GM12878 (cell line): Measurements from ENCODE around the gene NKD1. TPM values are rescaled to one million over a fixed set of nuclear protein-coding genes. Genes with fewer than 3 reads are reported as not detected.

Source experiments
- ATAC-seq: fragments of 200-7000 bp; cut with Tn5 transposase; 3 replicates; pipeline ENCODE4 v1.9.1; 2020; ENCODE audit warnings: mild to moderate bottlenecking, moderate library complexity
- BruUV-seq: library from RNA; stranded (reverse); fragments of 400-500 nt; replicated peaks from 2 replicates; lab custom pipeline; 2021; lab: Mats Ljungman, UMichigan
- CTCF ChIA-PET: fragments of 300-600 bp; sonication (Branson Sonifier 250); formaldehyde crosslinking; extraction: SDS; loops from one replicate; lab custom pipeline; 2021; ENCODE audit warnings: inconsistent platforms; lab: Yijun Ruan, JAX
- POLR2A ChIA-PET: fragments of 350-600 bp; formaldehyde crosslinking; extraction: SDS; loops from one replicate; lab custom pipeline; 2021; ENCODE audit warnings: inconsistent platforms; lab: Charles Lee
- RAD21 ChIA-PET: fragments of 300-600 bp; sonication (Branson Sonifier 250); formaldehyde crosslinking; loops from one replicate; lab custom pipeline; 2023; ENCODE audit warnings: antibody characterized with exemption; ENCODE audit not compliant: unreplicated experiment; lab: Charles Lee
- SMC1A ChIA-PET: fragments of 300-600 bp; sonication (Branson Sonifier 250); formaldehyde crosslinking; loops from one replicate; lab custom pipeline; 2023; ENCODE audit not compliant: unreplicated experiment, uncharacterized antibody; lab: Charles Lee
- DNase-seq: peaks from one replicate; pipeline ENCODE4 v3.0.0-alpha.2; 2011; ENCODE audit warnings: low read depth, low spot score
- FAIRE-seq: peaks from 3 replicates; lab custom pipeline; 2011; peaks lifted over from hg19 to GRCh38; lab: Jason Lieb, UNC
- H2AFZ ChIP-seq: 2 replicates; pipeline ENCODE4 v1.6.0; 2011; ENCODE audit warnings: low read depth, low read length, control low read depth; ENCODE audit not compliant: control insufficient read depth
- H3K27ac ChIP-seq: 2 replicates; pipeline ENCODE4 v1.5.1; 2011; ENCODE audit warnings: control low read depth; ENCODE audit not compliant: control insufficient read depth, insufficient read depth
- H3K27me3 ChIP-seq, 2 experiments: replicated peaks in 1 of 2; 2 replicates each; pipeline versions ENCODE4 v1.6.0 to v1.6.1; 2011; ENCODE audit warnings: low read length in 1 of 2; ENCODE audit not compliant: control insufficient read depth in 2 of 2, insufficient read depth in 2 of 2
- H3K36me3 ChIP-seq, 2 experiments: 2 replicates each; pipeline ENCODE4 v1.5.1; 2011; ENCODE audit warnings: low read length in 1 of 2; ENCODE audit not compliant: control insufficient read depth in 2 of 2, insufficient read depth in 2 of 2
- H3K4me1 ChIP-seq: 2 replicates; pipeline ENCODE4 v1.6.1; 2011; ENCODE audit warnings: mild to moderate bottlenecking, low read length, moderate library complexity, mixed read lengths; ENCODE audit not compliant: control insufficient read depth, insufficient read depth
- H3K4me2 ChIP-seq: 2 replicates; pipeline ENCODE4 v1.6.0; 2011; ENCODE audit warnings: control low read depth; ENCODE audit not compliant: control insufficient read depth, insufficient read depth
- H3K4me3 ChIP-seq: fragments of 200-600 bp; sonication (generic); 2 replicates; pipeline ENCODE4 v1.5.1; 2016
- H3K79me2 ChIP-seq: 2 replicates; pipeline ENCODE4 v1.6.0; 2011; ENCODE audit warnings: low read length; ENCODE audit not compliant: control insufficient read depth, insufficient read depth
- H3K9ac ChIP-seq: 2 replicates; pipeline ENCODE4 v1.8.0; 2011; ENCODE audit warnings: low read length, control low read depth, mixed read lengths; ENCODE audit not compliant: control insufficient read depth, insufficient read depth
- H3K9me3 ChIP-seq: replicated peaks from 3 replicates; pipeline ENCODE4 v1.5.1; 2011; ENCODE audit warnings: mild to moderate bottlenecking, low read length; ENCODE audit not compliant: control insufficient read depth, insufficient read depth
- H4K20me1 ChIP-seq: 2 replicates; pipeline ENCODE4 v1.6.0; 2011; ENCODE audit not compliant: control insufficient read depth, insufficient read depth
- ATF7 ChIP-seq: fragments of 450-650 bp; IDR thresholded peaks from 2 replicates; pipeline ENCODE4 v1.6.1; 2016; ENCODE audit warnings: low read depth, mild to moderate bottlenecking
- CBFB ChIP-seq: IDR thresholded peaks from 2 replicates; pipeline ENCODE4 v1.6.1; 2016; ENCODE audit warnings: antibody characterized with exemption, low read depth
- IRF4 ChIP-seq: IDR thresholded peaks from 2 replicates; pipeline ENCODE4 v1.6.1; 2011; ENCODE audit warnings: low read depth, low read length
- MYB ChIP-seq: fragments of 150-350 bp; IDR thresholded peaks from 2 replicates; pipeline ENCODE4 v1.6.1; 2014; ENCODE audit warnings: mild to moderate bottlenecking, low read depth, low read length, borderline replicate concordance
- PAX8 ChIP-seq: fragments of 450-650 bp; IDR thresholded peaks from 2 replicates; pipeline ENCODE4 v1.6.1; 2017; ENCODE audit warnings: mild to moderate bottlenecking, moderate library complexity
- RAD21 ChIP-seq: IDR thresholded peaks from 2 replicates; pipeline ENCODE4 v1.6.1; 2011; ENCODE audit warnings: mild to moderate bottlenecking, low read depth, low read length, moderate library complexity; ENCODE audit not compliant: insufficient read depth
- TCF12 ChIP-seq: IDR thresholded peaks from 2 replicates; pipeline ENCODE4 v1.6.1; 2011; ENCODE audit warnings: low read depth, mild to moderate bottlenecking, low read length
- ZZZ3 ChIP-seq: IDR thresholded peaks from 2 replicates; pipeline ENCODE4 v1.6.1; 2011; ENCODE audit warnings: low read depth; ENCODE audit not compliant: control insufficient read depth, insufficient read length
- WGBS: methylation state at CpG from one replicate; pipeline ENCODE4 v1.1.6; 2016; ENCODE audit warnings: low lambda C conversion rate; ENCODE audit not compliant: insufficient replicate concordance, insufficient coverage; ENCODE audit errors: missing lambda C conversion rate; 5-methylcytosine and 5-hydroxymethylcytosine counted together
- in situ Hi-C: fragments of 300-500 bp; cut with MboI; formaldehyde crosslinking; loops from 9 replicates; pipeline ENCODE4 v1.14.3; 2018; ENCODE audit warnings: mixed read lengths
- intact Hi-C: fragments of 100-400 bp; cut with micrococcal nuclease; formaldehyde crosslinking; loops from one replicate; pipeline ENCODE4 v1.14.2; 2022; ENCODE audit not compliant: unreplicated experiment
- polyA plus RNA-seq, 11 experiments: library from polyadenylated mRNA; depleted of rRNA in 4 of 11; unstranded in 6 of 11; stranded (reverse) in 5 of 11; fragments of >200 nt; fragmentation: Nextera tagmentation in 4 of 11; fragmentation: Illumina TruSeq in 1 of 11; extraction: Ambion mirVana in 4 of 11; extraction: Trizol in 1 of 11; gene quantifications; 1 replicate in 1 of 11; 2 replicates in 10 of 11; pipeline versions ENCODE4 v1.2.1 to v1.2.3, GENCODE V29; 2011 to 2016; ENCODE audit warnings: inconsistent platforms in 2 of 11, missing spikeins in 2 of 11, low read depth in 1 of 11
- total RNA-seq, 4 experiments: library from RNA; depleted of rRNA in 3 of 4; stranded (reverse); fragments of >200 nt in 3 of 4; fragmentation: Illumina TruSeq in 1 of 4; extraction: Trizol in 1 of 4; gene quantifications; 2 replicates each; pipeline versions ENCODE4 v1.2.1 to v1.2.3, GENCODE V29; 2013 to 2021
- TF ChIP-seq, protein P1 (sequence below): IDR thresholded peaks from 2 replicates; pipeline ENCODE4 v1.6.1; 2011; ENCODE audit warnings: low read depth, mild to moderate bottlenecking, low read length, moderate library complexity, borderline replicate concordance; ENCODE audit errors: extremely low read depth
- TF ChIP-seq, protein P2 (sequence below): fragments of 450-650 bp; IDR thresholded peaks from 2 replicates; pipeline ENCODE4 v1.6.1; 2016; ENCODE audit warnings: mild to moderate bottlenecking, moderate library complexity, borderline replicate concordance
- TF ChIP-seq, protein P3 (sequence below): IDR thresholded peaks from 2 replicates; pipeline ENCODE4 v1.6.1; 2012; ENCODE audit warnings: low read depth, low read length, improper control_type of control experiment
- TF ChIP-seq, protein P4 (sequence below): fragments of 450-650 bp; IDR thresholded peaks from 2 replicates; pipeline ENCODE4 v1.6.1; 2017; ENCODE audit warnings: mild to moderate bottlenecking, moderate library complexity

NKD1 gene
- total and polyA plus RNA-seq, 10 of the 15 experiments (the other 5 are each of a cell fraction or from before 2014, with no cell fraction given) = under 0.01 to 0.49 (median 0.04) TPM; not detected in 2

DNA sequence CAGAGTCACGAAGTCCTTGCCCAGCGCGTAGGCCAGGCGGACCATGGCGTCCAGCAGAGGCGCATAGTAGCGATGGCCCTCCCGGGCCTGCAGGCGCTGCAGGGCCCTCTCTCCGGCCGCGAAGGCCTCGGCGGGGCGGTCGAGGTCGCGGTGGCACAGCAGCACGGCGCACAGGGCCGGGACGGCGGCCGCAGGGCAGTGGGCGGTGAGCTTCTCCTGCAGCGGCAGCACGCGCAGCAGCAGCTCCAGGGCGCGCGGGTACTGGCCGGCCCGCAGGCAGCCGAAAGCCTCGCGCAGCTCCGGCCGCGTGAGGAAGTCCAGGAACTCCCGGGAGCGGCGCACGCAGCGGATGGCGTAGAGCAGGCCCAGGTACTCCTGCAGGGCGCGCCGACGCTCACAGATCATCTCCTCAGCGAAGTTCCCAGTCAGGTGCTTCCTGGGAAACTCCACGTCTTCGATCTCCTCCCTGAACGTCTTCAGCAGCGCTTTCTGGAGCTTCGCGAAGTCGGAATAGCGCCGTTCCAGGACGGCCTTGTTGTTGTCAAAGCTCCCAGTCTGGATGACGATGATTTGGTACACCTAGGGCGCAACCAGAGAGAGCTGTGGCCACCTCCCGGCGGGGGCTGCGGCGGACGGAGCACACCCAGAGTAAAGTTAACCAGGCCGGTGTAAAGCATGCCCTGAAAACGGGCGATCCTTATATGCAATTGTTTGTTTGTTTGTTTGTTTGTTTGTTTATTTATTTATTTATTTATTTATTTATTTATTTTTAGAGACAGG, 125.5 kb downstream of the NKD1 start:
- Histone ChIP-seq H3K9ac (no peak overlapping the region), H3K4me1 (peaks cover 3% of the 10 kb centered on the region; the same call in 1 of the 2 replicates), H3K27me3 (no peaks in the 10 kb centered on the region), H3K9me3 (peaks cover 22% of the 10 kb centered on the region), H3K4me2 (no peak overlapping the region), H3K4me3 (no peak overlapping the region), H4K20me1 (no peaks in the 10 kb centered on the region), H3K79me2 (peaks cover 12% of the 10 kb centered on the region), H2AFZ (no peak overlapping the region), H3K36me3 (peaks cover 11 to 28% of the 10 kb centered on the region in 2 experiments), H3K27ac (no peak overlapping the region)
- FAIRE-seq = no peak
- in situ Hi-C loops = no loop called here
- POLR2A ChIA-PET = no interaction called here
- WGBS = 97% methylated on average over 65 of the region's 70 CpGs
- intact Hi-C loops = no loop called here
- no peak for DNase-seq
- no TSS peak for BruUV-seq
- SMC1A ChIA-PET = interaction anchor here (1.0 to 24.8 kb wide), 3 partner anchors 77 to 114 kb away, joined by 4 to 600 read pairs (median 4); partner anchors contain the start of gene CYLD
- no peak for ATAC-seq
- CTCF ChIA-PET = interaction anchor here (0.6 to 20.9 kb wide), 7 partner anchors 7 to 298 kb away, joined by 3 to 636 read pairs (median 257); partner anchors contain the start of gene SNX20
- RAD21 ChIA-PET = interaction anchor here (29.0 kb wide), 1 partner anchor 74 kb away, joined by 578 read pairs; the partner anchor contains the start of gene CYLD
- TF ChIP-seq PAX8 (no peak), RAD21 (no peak), TCF12 (no peak), CBFB (no peak), IRF4 (no peak), ATF7 (no peak), ZZZ3 (no peak), MYB (no peak)
- TF ChIP-seq, protein P1, sequence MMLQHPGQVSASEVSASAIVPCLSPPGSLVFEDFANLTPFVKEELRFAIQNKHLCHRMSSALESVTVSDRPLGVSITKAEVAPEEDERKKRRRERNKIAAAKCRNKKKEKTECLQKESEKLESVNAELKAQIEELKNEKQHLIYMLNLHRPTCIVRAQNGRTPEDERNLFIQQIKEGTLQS = no peak
- TF ChIP-seq, protein P2, sequence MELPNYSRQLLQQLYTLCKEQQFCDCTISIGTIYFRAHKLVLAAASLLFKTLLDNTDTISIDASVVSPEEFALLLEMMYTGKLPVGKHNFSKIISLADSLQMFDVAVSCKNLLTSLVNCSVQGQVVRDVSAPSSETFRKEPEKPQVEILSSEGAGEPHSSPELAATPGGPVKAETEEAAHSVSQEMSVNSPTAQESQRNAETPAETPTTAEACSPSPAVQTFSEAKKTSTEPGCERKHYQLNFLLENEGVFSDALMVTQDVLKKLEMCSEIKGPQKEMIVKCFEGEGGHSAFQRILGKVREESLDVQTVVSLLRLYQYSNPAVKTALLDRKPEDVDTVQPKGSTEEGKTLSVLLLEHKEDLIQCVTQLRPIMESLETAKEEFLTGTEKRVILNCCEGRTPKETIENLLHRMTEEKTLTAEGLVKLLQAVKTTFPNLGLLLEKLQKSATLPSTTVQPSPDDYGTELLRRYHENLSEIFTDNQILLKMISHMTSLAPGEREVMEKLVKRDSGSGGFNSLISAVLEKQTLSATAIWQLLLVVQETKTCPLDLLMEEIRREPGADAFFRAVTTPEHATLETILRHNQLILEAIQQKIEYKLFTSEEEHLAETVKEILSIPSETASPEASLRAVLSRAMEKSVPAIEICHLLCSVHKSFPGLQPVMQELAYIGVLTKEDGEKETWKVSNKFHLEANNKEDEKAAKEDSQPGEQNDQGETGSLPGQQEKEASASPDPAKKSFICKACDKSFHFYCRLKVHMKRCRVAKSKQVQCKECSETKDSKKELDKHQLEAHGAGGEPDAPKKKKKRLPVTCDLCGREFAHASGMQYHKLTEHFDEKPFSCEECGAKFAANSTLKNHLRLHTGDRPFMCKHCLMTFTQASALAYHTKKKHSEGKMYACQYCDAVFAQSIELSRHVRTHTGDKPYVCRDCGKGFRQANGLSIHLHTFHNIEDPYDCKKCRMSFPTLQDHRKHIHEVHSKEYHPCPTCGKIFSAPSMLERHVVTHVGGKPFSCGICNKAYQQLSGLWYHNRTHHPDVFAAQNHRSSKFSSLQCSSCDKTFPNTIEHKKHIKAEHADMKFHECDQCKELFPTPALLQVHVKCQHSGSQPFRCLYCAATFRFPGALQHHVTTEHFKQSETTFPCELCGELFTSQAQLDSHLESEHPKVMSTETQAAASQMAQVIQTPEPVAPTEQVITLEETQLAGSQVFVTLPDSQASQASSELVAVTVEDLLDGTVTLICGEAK = no peak
- TF ChIP-seq, protein P3, sequence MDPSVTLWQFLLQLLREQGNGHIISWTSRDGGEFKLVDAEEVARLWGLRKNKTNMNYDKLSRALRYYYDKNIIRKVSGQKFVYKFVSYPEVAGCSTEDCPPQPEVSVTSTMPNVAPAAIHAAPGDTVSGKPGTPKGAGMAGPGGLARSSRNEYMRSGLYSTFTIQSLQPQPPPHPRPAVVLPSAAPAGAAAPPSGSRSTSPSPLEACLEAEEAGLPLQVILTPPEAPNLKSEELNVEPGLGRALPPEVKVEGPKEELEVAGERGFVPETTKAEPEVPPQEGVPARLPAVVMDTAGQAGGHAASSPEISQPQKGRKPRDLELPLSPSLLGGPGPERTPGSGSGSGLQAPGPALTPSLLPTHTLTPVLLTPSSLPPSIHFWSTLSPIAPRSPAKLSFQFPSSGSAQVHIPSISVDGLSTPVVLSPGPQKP = no peak
- TF ChIP-seq, protein P4, sequence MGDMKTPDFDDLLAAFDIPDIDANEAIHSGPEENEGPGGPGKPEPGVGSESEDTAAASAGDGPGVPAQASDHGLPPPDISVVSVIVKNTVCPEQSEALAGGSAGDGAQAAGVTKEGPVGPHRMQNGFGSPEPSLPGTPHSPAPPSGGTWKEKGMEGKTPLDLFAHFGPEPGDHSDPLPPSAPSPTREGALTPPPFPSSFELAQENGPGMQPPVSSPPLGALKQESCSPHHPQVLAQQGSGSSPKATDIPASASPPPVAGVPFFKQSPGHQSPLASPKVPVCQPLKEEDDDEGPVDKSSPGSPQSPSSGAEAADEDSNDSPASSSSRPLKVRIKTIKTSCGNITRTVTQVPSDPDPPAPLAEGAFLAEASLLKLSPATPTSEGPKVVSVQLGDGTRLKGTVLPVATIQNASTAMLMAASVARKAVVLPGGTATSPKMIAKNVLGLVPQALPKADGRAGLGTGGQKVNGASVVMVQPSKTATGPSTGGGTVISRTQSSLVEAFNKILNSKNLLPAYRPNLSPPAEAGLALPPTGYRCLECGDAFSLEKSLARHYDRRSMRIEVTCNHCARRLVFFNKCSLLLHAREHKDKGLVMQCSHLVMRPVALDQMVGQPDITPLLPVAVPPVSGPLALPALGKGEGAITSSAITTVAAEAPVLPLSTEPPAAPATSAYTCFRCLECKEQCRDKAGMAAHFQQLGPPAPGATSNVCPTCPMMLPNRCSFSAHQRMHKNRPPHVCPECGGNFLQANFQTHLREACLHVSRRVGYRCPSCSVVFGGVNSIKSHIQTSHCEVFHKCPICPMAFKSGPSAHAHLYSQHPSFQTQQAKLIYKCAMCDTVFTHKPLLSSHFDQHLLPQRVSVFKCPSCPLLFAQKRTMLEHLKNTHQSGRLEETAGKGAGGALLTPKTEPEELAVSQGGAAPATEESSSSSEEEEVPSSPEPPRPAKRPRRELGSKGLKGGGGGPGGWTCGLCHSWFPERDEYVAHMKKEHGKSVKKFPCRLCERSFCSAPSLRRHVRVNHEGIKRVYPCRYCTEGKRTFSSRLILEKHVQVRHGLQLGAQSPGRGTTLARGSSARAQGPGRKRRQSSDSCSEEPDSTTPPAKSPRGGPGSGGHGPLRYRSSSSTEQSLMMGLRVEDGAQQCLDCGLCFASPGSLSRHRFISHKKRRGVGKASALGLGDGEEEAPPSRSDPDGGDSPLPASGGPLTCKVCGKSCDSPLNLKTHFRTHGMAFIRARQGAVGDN = no peak
